CD4-positive, alpha-beta T cell (primary cell): ENCODE results near the gene CFLAR. TPM values are rescaled to one million over a fixed set of nuclear protein-coding genes. Genes with fewer than 3 reads are reported as not detected.
"Not testable (repeated sequence)": the region's sequence is repeated elsewhere in the genome, so short reads cannot be mapped to it uniquely, and the experiment has no call there.

Experiments used
- ATAC-seq: fragments of 200-7000 bp; cut with Tn5 transposase; one replicate; pipeline ENCODE4 v1.10.0; 2022; ENCODE audit warnings: mild to moderate bottlenecking; ENCODE audit not compliant: poor library complexity
- CTCF ChIA-PET: fragments of 350-600 bp; sonication (Branson Sonifier 250); formaldehyde crosslinking; loops from one replicate; lab custom pipeline; 2021; ENCODE audit warnings: antibody characterized with exemption, inconsistent platforms; lab: Charles Lee
- POLR2A ChIA-PET: fragments of 350-600 bp; sonication (Branson Sonifier 250); formaldehyde crosslinking; loops from one replicate; lab custom pipeline; 2021; ENCODE audit warnings: antibody characterized with exemption, inconsistent platforms; lab: Charles Lee
- DNase-seq, 14 experiments: peaks; one replicate each; pipeline ENCODE4 v3.0.0-alpha.2; 2013 to 2020; ENCODE audit warnings: mixed read lengths in 2 of 14
- H3K27ac ChIP-seq, 2 donors: one replicate each; pipeline versions ENCODE4 v1.5.1 to v1.7.0; 2013; ENCODE audit warnings: low read length in 2 of 2, low read depth in 1 of 2, mild to moderate bottlenecking in 1 of 2
- H3K27me3 ChIP-seq, 2 experiments: 1 replicate in 1 of 2; 2 replicates in 1 of 2; pipeline versions ENCODE4 v1.6.1 to v1.7.0; 2013; ENCODE audit warnings: low read length in 2 of 2, control low read depth in 1 of 2, mild to moderate bottlenecking in 1 of 2, moderate library complexity in 1 of 2; ENCODE audit not compliant: insufficient read depth in 2 of 2, control insufficient read depth in 1 of 2
- H3K36me3 ChIP-seq: one replicate; pipeline ENCODE4 v1.6.1; 2013; ENCODE audit warnings: low read length, control low read depth; ENCODE audit not compliant: insufficient read depth
- H3K4me1 ChIP-seq: one replicate; pipeline ENCODE4 v1.6.1; 2013; ENCODE audit warnings: low read length, control low read depth; ENCODE audit not compliant: insufficient read depth
- H3K4me3 ChIP-seq: one replicate; pipeline ENCODE4 v1.5.1; 2013; ENCODE audit warnings: mild to moderate bottlenecking, low read length, moderate library complexity
- H3K9me3 ChIP-seq, 2 experiments: 1 replicate in 1 of 2; 2 replicates in 1 of 2; pipeline versions ENCODE4 v1.6.1 to v1.7.0; 2013; ENCODE audit warnings: low read length in 2 of 2, mild to moderate bottlenecking in 2 of 2, control low read depth in 1 of 2, moderate library complexity in 1 of 2; ENCODE audit not compliant: control insufficient read depth in 1 of 2, insufficient read depth in 1 of 2
- H3K27ac Mint-ChIP-seq: one replicate; pipeline ENCODE4 v1.8.0; 2020; ENCODE audit warnings: mixed read lengths
- H3K27me3 Mint-ChIP-seq: one replicate; pipeline ENCODE4 v1.8.0; 2021; ENCODE audit warnings: mixed read lengths
- H3K36me3 Mint-ChIP-seq: one replicate; pipeline ENCODE4 v1.8.0; 2021; ENCODE audit warnings: low read depth, mixed read lengths
- H3K4me1 Mint-ChIP-seq: one replicate; pipeline ENCODE4 v1.8.0; 2021; ENCODE audit warnings: low read depth, mixed read lengths
- H3K4me3 Mint-ChIP-seq: one replicate; pipeline ENCODE4 v1.8.0; 2020; ENCODE audit warnings: mild to moderate bottlenecking, mixed read lengths
- H3K9me3 Mint-ChIP-seq: one replicate; pipeline ENCODE4 v1.8.0; 2020; ENCODE audit warnings: mixed read lengths
- intact Hi-C, 2 experiments: fragments of 100-400 bp; cut with DNase I in 1 of 2; cut with micrococcal nuclease in 1 of 2; formaldehyde crosslinking; loops; one replicate each; pipeline versions ENCODE4 v1.15.1 to v1.9.0; 2023 to 2025; cut with DNase I, micrococcal nuclease
- total RNA-seq, 174 experiments: library from RNA in 2 of 174; stranded (reverse) in 2 of 174; gene quantifications; one replicate each; pipeline ENCODE4 v1.2.3 and lab custom pipeline; 2021 to 2026
- TF ChIP-seq, protein P1 (sequence below): fragments of 200-600 bp; IDR thresholded peaks from one replicate; pipeline ENCODE4 v1.8.0; 2022; ENCODE audit warnings: antibody characterized with exemption, mild to moderate bottlenecking

Gene CFLAR
- total RNA-seq, 2 experiments from 2014 or later: 178 to 181 TPM

DNA sequence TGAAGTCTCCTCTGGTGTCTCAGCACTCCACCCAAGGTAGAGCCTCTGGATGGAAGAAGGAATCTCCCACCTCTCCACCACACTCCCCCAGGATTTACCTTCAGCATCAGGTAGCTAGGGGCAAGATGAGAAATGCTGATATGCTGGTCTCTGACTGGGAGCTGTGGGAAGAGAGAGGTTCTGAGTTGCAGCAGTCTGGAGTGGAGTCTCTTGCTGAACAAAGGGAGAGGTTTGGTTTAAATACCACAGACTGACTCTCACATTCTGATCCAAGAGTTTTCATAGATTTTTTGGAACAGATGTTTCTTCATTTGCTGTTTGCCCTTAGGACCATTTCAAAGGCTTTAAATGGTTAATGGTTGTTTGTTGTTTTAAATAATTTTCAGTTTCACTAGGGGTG lies 1.1 kb upstream of the CFLAR start:
- ChIA-PET POLR2A (interaction anchor here (0.5 to 5.8 kb wide), 13 partner anchors 11 to 605 kb away, joined by 3 to 103 read pairs (median 4); partner anchors contain the start of genes CASP10, CLK1, HYCC2 and KCTD18), CTCF (interaction anchor here (0.9 to 6.0 kb wide), 8 partner anchors 12 to 213 kb away, joined by 3 to 57 read pairs (median 4); partner anchors contain the start of gene CASP10)
- TF ChIP-seq, protein P1, sequence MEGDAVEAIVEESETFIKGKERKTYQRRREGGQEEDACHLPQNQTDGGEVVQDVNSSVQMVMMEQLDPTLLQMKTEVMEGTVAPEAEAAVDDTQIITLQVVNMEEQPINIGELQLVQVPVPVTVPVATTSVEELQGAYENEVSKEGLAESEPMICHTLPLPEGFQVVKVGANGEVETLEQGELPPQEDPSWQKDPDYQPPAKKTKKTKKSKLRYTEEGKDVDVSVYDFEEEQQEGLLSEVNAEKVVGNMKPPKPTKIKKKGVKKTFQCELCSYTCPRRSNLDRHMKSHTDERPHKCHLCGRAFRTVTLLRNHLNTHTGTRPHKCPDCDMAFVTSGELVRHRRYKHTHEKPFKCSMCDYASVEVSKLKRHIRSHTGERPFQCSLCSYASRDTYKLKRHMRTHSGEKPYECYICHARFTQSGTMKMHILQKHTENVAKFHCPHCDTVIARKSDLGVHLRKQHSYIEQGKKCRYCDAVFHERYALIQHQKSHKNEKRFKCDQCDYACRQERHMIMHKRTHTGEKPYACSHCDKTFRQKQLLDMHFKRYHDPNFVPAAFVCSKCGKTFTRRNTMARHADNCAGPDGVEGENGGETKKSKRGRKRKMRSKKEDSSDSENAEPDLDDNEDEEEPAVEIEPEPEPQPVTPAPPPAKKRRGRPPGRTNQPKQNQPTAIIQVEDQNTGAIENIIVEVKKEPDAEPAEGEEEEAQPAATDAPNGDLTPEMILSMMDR: no peak
- ATAC-seq (no peak), DNase-seq (no peak)
- Mint-ChIP-seq H3K4me1 (peaks cover 44% of the 10 kb centered on the region), H3K36me3 (peaks cover 40% of the 10 kb centered on the region), H3K27ac (peak overlapping the region; percentile 93), H3K9me3 (no peaks in the 10 kb centered on the region), H3K27me3 (no peaks in the 10 kb centered on the region), H3K4me3 (peak overlapping the region; percentile 88)
- Histone ChIP-seq H3K4me1 (peaks cover 30% of the 10 kb centered on the region), H3K4me3 (no peak overlapping the region), H3K27me3 (no peaks in the 10 kb centered on the region), H3K27ac (peak overlapping the region in 1 of 2 donors; percentile 91), H3K9me3 (peaks cover 0 to 6% of the 10 kb centered on the region in 2 experiments), H3K36me3 (no peaks in the 10 kb centered on the region)
- intact Hi-C loops: loop anchor here (5.0 kb wide), 3 partner anchors 62 to 403 kb away; no protein-coding TSS in a partner anchor

DNA sequence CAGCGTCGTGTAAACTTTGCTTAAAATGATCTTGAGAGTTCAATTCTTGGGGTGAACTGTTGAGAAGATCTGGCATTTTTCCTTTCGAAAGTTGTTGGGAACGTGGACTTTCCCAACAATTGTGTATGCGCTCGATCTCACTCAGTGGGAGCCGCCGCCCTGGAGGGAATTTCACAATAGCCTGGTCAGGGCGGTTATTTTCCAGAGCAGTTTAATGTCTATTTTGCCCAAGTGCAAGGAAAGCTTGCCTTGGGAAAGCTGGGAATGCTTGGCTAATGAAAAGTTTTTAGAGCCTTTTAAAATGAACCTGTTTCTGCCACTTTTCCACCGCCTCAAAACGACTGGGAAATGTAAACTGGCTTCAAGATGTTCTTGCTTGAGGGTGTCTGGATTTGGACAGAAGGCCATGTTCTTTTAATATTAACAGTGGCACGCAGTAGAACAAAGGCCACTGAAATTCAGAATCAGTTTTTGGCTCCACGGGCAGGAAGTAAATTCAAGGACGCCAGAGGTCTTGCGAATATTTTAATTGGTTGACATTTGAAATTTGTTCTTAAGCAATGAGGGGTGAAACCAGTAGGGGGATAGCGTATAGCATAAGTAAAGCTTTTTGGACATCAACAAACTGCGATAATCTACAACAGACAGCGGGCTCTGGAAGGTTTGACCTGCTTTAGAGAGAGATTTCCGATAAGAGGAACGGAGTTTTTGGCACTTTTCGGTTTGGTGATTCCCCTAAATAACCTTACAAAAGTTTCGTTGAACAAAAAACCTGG lies 1.2 kb downstream of the CFLAR start:
- ChIA-PET POLR2A (interaction anchor here (0.6 to 5.8 kb wide), 39 partner anchors 9 to 1518 kb away, joined by 3 to 103 read pairs (median 9); partner anchors contain the start of genes BZW1, CASP10, CLK1 and FAM117B), CTCF (interaction anchor here (0.7 to 6.0 kb wide), 20 partner anchors 14 to 1062 kb away, joined by 3 to 57 read pairs (median 5); partner anchors contain the start of genes CASP10 and CASP8)
- DNase-seq: peak in 6 of 14 experiments; percentile 36 to 86 (median 68)

DNA sequence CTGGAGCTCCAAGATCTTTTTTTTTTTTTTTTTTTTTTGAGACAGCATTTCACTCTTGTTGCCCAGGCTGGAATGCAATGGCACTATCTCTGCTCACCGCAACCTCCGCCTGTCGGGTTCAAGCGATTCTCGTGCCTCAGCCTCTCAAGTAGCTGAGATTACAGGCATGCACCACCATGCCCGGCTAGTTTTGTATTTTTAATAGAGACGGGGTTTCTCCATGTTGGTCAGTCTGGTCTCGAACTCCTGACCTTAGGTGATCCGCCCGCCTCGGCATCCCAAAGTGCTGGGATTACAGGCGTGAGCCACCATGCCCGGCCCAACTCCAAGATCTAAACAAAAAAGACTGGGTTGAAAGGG lies 1.8 kb downstream of the CFLAR start:
- Mint-ChIP-seq H3K4me1 (peaks cover 63% of the 10 kb centered on the region), H3K4me3 (peak overlapping the region; percentile 88), H3K27ac (peak overlapping the region; percentile 93), H3K36me3 (peaks cover 58% of the 10 kb centered on the region)
- not testable (repeated sequence) for H3K9me3 Mint-ChIP-seq, H3K36me3 ChIP-seq, H3K9me3 ChIP-seq, H3K27me3 Mint-ChIP-seq, H3K27me3 ChIP-seq
- Histone ChIP-seq H3K4me3 (peak overlapping the region; percentile 84), H3K27ac (peak overlapping the region; percentile 91 to 98), H3K4me1 (peaks cover 42% of the 10 kb centered on the region)
- ATAC-seq (peak; percentile 10), DNase-seq (peak in 5 of 14 experiments; percentile 37 to 51 (median 39))
- ChIA-PET POLR2A (interaction anchor here (0.8 to 5.8 kb wide), 31 partner anchors 10 to 1518 kb away, joined by 3 to 103 read pairs (median 9); partner anchors contain the start of genes BZW1, CASP10, CLK1 and FAM117B), CTCF (interaction anchor here (0.7 to 6.0 kb wide), 18 partner anchors 14 to 1061 kb away, joined by 3 to 57 read pairs (median 5); partner anchors contain the start of genes CASP10 and CASP8)
- intact Hi-C loops: loop anchor here (1.0 to 5.0 kb wide), 6 partner anchors 13 to 405 kb away; no protein-coding TSS in a partner anchor

More for the DNA sequence above, 1.2 kb downstream of the CFLAR start:
- Histone ChIP-seq H3K4me1 (peaks cover 37% of the 10 kb centered on the region), H3K9me3 (peaks cover 0 to 6% of the 10 kb centered on the region in 2 experiments), H3K4me3 (peak overlapping the region; percentile 84), H3K27me3 (no peaks in the 10 kb centered on the region), H3K36me3 (peaks cover 6% of the 10 kb centered on the region), H3K27ac (peak overlapping the region; percentile 91 to 98)
- Mint-ChIP-seq H3K4me1 (peaks cover 61% of the 10 kb centered on the region), H3K9me3 (no peaks in the 10 kb centered on the region), H3K36me3 (peaks cover 52% of the 10 kb centered on the region), H3K27me3 (no peaks in the 10 kb centered on the region), H3K27ac (peak overlapping the region; percentile 93), H3K4me3 (peak overlapping the region; percentile 88)
- intact Hi-C loops: loop anchor here (1.0 to 5.0 kb wide), 4 partner anchors 46 to 405 kb away; partner anchors contain the start of gene HYCC2 (in 1 of the 2)
- TF ChIP-seq, protein P1: peak; percentile 28
- peak; percentile 22 for ATAC-seq
